ENCODE data around the gene SRD5A1. TPM values are rescaled to one million over a fixed set of nuclear protein-coding genes. Genes with fewer than 3 reads are reported as not detected.

The SRD5A1 gene
- total RNA-seq, 4 donors from 2014 or later, result 9.0 to 79.8 (median 17.0) TPM

DNA sequence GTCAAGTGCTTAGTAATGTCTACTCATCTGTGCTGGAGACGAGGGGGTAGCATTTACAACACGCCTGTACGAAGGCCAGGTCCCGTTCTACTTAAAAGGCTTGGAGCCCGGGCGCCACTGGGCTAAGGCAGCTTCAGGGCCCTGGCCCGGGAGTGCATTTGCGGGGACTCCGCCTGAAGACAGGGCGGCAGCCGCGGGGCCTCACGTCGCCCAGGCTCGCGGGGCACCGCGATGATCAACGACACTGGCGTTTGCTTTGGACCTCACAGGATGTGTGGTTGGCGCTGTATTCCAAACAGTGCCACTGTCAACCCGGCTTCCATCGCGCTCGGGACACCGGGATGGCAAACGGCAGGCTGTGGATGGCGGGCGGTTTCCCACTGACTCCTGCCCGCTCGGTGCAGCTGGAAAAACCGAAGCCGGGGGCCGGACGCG, 78.9 kb downstream of the SRD5A1 start:
- H3K4me3 ChIP-seq, result peak overlapping the region; percentile 69 to 84 (median 80)
- in situ Hi-C loops (cut with MboI; ENCODE audit: low pct_ligation_motif_present in 1 of 4, low pct_unique_long_range_greater_than_20kb in 1 of 4, low sequenced_read_pairs in 3 of 4), result loop anchor here in 1 of 4 donors (10.0 kb wide), 1 partner anchor 77 kb away; the partner anchor contains the start of genes NSUN2 and SRD5A1
- H3K36me3 ChIP-seq, result no peaks in the 10 kb centered on the region
- peak; percentile 61 for DNase-seq
- WGBS, 2 donors (ENCODE audit: low coverage in 1 of 2), result 1% methylated on average over 29 of the region's 36 CpGs; no CpG with 5 or more reads in 1 of the 2 donors
- peak overlapping the region; percentile 96 to 99 (median 98) for H3K27ac ChIP-seq
- intact Hi-C loops (cut with DNase I; ENCODE audit: low total_unique reads), result loop anchor here (5.0 kb wide), 1 partner anchor 80 kb away; the partner anchor contains the start of genes NSUN2 and SRD5A1
- H3K4me1 ChIP-seq, result peaks cover 23 to 32% (median 29%) of the 10 kb centered on the region in 4 donors
- TF ChIP-seq EP300 (IDR thresholded peaks at IDR 0.05; ENCODE audit: low read depth) (no peak), POLR2A (IDR thresholded peaks at IDR 0.05) (no peak), POLR2AphosphoS5 (IDR thresholded peaks at IDR 0.05) (peak in 1 of 3 donors; percentile 8), CTCF (IDR thresholded peaks at IDR 0.05) (no peak)
- no peaks in the 10 kb centered on the region for H3K27me3 ChIP-seq
- no peaks in the 10 kb centered on the region for H3K9me3 ChIP-seq

GRCh38 chr5:6712577-6713273, 79.5 kb downstream of the SRD5A1 start:
- 0% methylated on average over 45 of the region's 85 CpGs; no CpG with 5 or more reads in 1 of the 2 donors for WGBS, 2 donors (ENCODE audit: low coverage in 1 of 2)
- peaks cover 28 to 37% (median 32%) of the 10 kb centered on the region in 4 donors for H3K4me1 ChIP-seq
- H3K4me3 ChIP-seq, result peak overlapping the region; percentile 69 to 84 (median 80)
- no peaks in the 10 kb centered on the region for H3K9me3 ChIP-seq
- peak overlapping the region; percentile 96 to 99 (median 98) for H3K27ac ChIP-seq
- peak; percentile 98 for DNase-seq
- no peaks in the 10 kb centered on the region for H3K27me3 ChIP-seq
- intact Hi-C loops (cut with DNase I; ENCODE audit: low total_unique reads) (loop anchor here (5.0 kb wide), 1 partner anchor 80 kb away; the partner anchor contains the start of genes NSUN2 and SRD5A1), in situ Hi-C loops (cut with MboI; ENCODE audit: low pct_ligation_motif_present in 1 of 4, low pct_unique_long_range_greater_than_20kb in 1 of 4, low sequenced_read_pairs in 3 of 4) (loop anchor here in 1 of 4 donors (10.0 kb wide), 1 partner anchor 78 kb away; the partner anchor contains the start of genes NSUN2 and SRD5A1)
- TF ChIP-seq POLR2AphosphoS5 (IDR thresholded peaks at IDR 0.05) (peak in 2 of 3 donors; percentile 30 to 72), POLR2A (IDR thresholded peaks at IDR 0.05) (peak; percentile 49), EP300 (IDR thresholded peaks at IDR 0.05; ENCODE audit: low read depth) (no peak), CTCF (IDR thresholded peaks at IDR 0.05) (no peak)
- no peaks in the 10 kb centered on the region for H3K36me3 ChIP-seq

GRCh38 chr5:6713274-6714225, 80.3 kb downstream of the SRD5A1 start, which contains the start of gene TENT4A:
TENT4A (plus strand) TSS chr5:6713432; CDS start chr5:6713984, 552 bp downstream.
- no peaks in the 10 kb centered on the region for H3K36me3 ChIP-seq
- H3K27me3 ChIP-seq, result no peaks in the 10 kb centered on the region
- H3K9me3 ChIP-seq, result no peaks in the 10 kb centered on the region
- peak within 1 kb of the TSS; percentile 96 to 99 (median 98) for H3K27ac ChIP-seq
- peak in 1 of 3 donors; percentile 61 for TF ChIP-seq POLR2AphosphoS5 (IDR thresholded peaks at IDR 0.05)
- no peak for TF ChIP-seq EP300 (IDR thresholded peaks at IDR 0.05; ENCODE audit: low read depth)
- no peak for TF ChIP-seq CTCF (IDR thresholded peaks at IDR 0.05)
- WGBS, 2 donors (ENCODE audit: low coverage in 1 of 2), result 3% methylated on average over 14 of the region's 174 CpGs; no CpG with 5 or more reads in 1 of the 2 donors
- in situ Hi-C loops (cut with MboI; ENCODE audit: low pct_ligation_motif_present in 1 of 4, low pct_unique_long_range_greater_than_20kb in 1 of 4, low sequenced_read_pairs in 3 of 4), result loop anchor here in 1 of 4 donors (10.0 kb wide), 1 partner anchor 79 kb away; the partner anchor contains the start of genes NSUN2 and SRD5A1
- H3K4me1 ChIP-seq, result peaks cover 28 to 43% (median 37%) of the 10 kb centered on the region in 4 donors
- peak within 1 kb of the TSS; percentile 69 to 87 (median 80) for H3K4me3 ChIP-seq
- intact Hi-C loops (cut with DNase I; ENCODE audit: low total_unique reads), result loop anchor here (5.0 kb wide), 1 partner anchor 81 kb away; the partner anchor contains the start of genes NSUN2 and SRD5A1
- peak; percentile 46 for DNase-seq

All from transverse colon (tissue), 4 donors.